ENCODE measurements around the gene GOLGA8M. TPM values are rescaled to one million over a fixed set of nuclear protein-coding genes. Genes with fewer than 3 reads are reported as not detected.
"Not testable (repeated sequence)": the region's sequence is repeated elsewhere in the genome, so short reads cannot be mapped to it uniquely, and the experiment has no call there.

The GOLGA8M gene
- total RNA-seq, 1 experiment from 2014 or later: not detected

GRCh38 chr15:28694006-28694751 is 18.0 kb downstream of the GOLGA8M start:
- not testable (repeated sequence) for H3K4me3 ChIP-seq; H3K4me1 ChIP-seq; H3K9me3 ChIP-seq (replicated peaks); DNase-seq; H3K27me3 ChIP-seq; H3K27ac ChIP-seq; H3K36me3 ChIP-seq

GRCh38 chr15:28693021-28693420 is 19.2 kb downstream of the GOLGA8M start:
- not testable (repeated sequence) for DNase-seq; H3K27ac ChIP-seq; H3K9me3 ChIP-seq (replicated peaks); H3K4me3 ChIP-seq; H3K27me3 ChIP-seq; H3K36me3 ChIP-seq; H3K4me1 ChIP-seq

GRCh38 chr15:28673533-28673932 is 38.7 kb downstream of the GOLGA8M start:
- not testable (repeated sequence) for H3K27ac ChIP-seq; H3K4me1 ChIP-seq; H3K27me3 ChIP-seq; H3K9me3 ChIP-seq (replicated peaks); H3K36me3 ChIP-seq; H3K4me3 ChIP-seq; DNase-seq

- H3K27me3 ChIP-seq; H3K9me3 ChIP-seq (replicated peaks); H3K4me3 ChIP-seq; H3K27ac ChIP-seq; DNase-seq; H3K36me3 ChIP-seq; H3K4me1 ChIP-seq: not testable (repeated sequence)
Measured at GRCh38 chr15:28672122-28672521, 40.1 kb downstream of the GOLGA8M start.

GRCh38 chr15:28666402-28666801 is 45.8 kb downstream of the GOLGA8M start:
- not testable (repeated sequence) for H3K27me3 ChIP-seq; H3K27ac ChIP-seq; DNase-seq; H3K9me3 ChIP-seq (replicated peaks); H3K4me1 ChIP-seq; H3K36me3 ChIP-seq; H3K4me3 ChIP-seq

- not testable (repeated sequence) for H3K4me3 ChIP-seq; H3K36me3 ChIP-seq; H3K27me3 ChIP-seq; H3K9me3 ChIP-seq (replicated peaks); H3K4me1 ChIP-seq; H3K27ac ChIP-seq; DNase-seq
Measured at GRCh38 chr15:28664575-28664974, 47.6 kb downstream of the GOLGA8M start.

- H3K9me3 ChIP-seq (replicated peaks); H3K4me1 ChIP-seq; H3K36me3 ChIP-seq; DNase-seq; H3K4me3 ChIP-seq; H3K27ac ChIP-seq; H3K27me3 ChIP-seq: not testable (repeated sequence)
Measured at GRCh38 chr15:28663717-28664116, 48.5 kb downstream of the GOLGA8M start.

GRCh38 chr15:28660750-28661149 is 51.5 kb downstream of the GOLGA8M start:
- not testable (repeated sequence) for DNase-seq; H3K36me3 ChIP-seq; H3K9me3 ChIP-seq (replicated peaks); H3K27me3 ChIP-seq; H3K4me3 ChIP-seq; H3K27ac ChIP-seq; H3K4me1 ChIP-seq

- H3K4me3 ChIP-seq; H3K4me1 ChIP-seq; H3K9me3 ChIP-seq (replicated peaks); H3K27me3 ChIP-seq; DNase-seq; H3K36me3 ChIP-seq; H3K27ac ChIP-seq: not testable (repeated sequence)
Measured at GRCh38 chr15:28656018-28656360, 56.2 kb downstream of the GOLGA8M start.

- not testable (repeated sequence) for H3K4me1 ChIP-seq; H3K4me3 ChIP-seq; H3K36me3 ChIP-seq; H3K27ac ChIP-seq; H3K9me3 ChIP-seq (replicated peaks); DNase-seq; H3K27me3 ChIP-seq
Measured at GRCh38 chr15:28655329-28656017, 56.7 kb downstream of the GOLGA8M start.

GRCh38 chr15:28654194-28654593 is 58.0 kb downstream of the GOLGA8M start:
- not testable (repeated sequence) for H3K4me3 ChIP-seq; H3K36me3 ChIP-seq; H3K27ac ChIP-seq; H3K4me1 ChIP-seq; H3K27me3 ChIP-seq; DNase-seq; H3K9me3 ChIP-seq (replicated peaks)

GRCh38 chr15:28652538-28652937 is 59.7 kb downstream of the GOLGA8M start:
- not testable (repeated sequence) for H3K9me3 ChIP-seq (replicated peaks); DNase-seq; H3K4me3 ChIP-seq; H3K27me3 ChIP-seq; H3K4me1 ChIP-seq; H3K27ac ChIP-seq; H3K36me3 ChIP-seq

Other genes starting within 250 kb of the GOLGA8M start
- not detected in 2 replicates for gene GOLGA8G, start 179.4 kb downstream of the GOLGA8M start, total RNA-seq (2014; rRNA removed; shearing (Covaris generic))
- gene GOLGA6L25, start 158.9 kb downstream of the GOLGA8M start, total RNA-seq (2014; rRNA removed; shearing (Covaris generic)): not detected in 2 replicates
- gene GOLGA6L7, start 136.2 kb upstream of the GOLGA8M start, total RNA-seq (2014; rRNA removed; shearing (Covaris generic)): 0.06 and 0.15 TPM in 2 replicates
- 11.1 and 11.9 TPM in 2 replicates for gene APBA2, start 173.6 kb upstream of the GOLGA8M start, total RNA-seq (2014; rRNA removed; shearing (Covaris generic))